HCT116 (cell line): ENCODE results near the gene ADCY10. TPM values are rescaled to one million over a fixed set of nuclear protein-coding genes. Genes with fewer than 3 reads are reported as not detected.

ENCODE experiments used
- ATAC-seq: fragments of 200-7000 bp; cut with Tn5 transposase; 2 replicates; pipeline ENCODE4 v1.9.1; 2020; ENCODE audit warnings: mild to moderate bottlenecking, moderate library complexity
- BruUV-seq: library from RNA; stranded (reverse); fragments of 400-500 nt; replicated peaks from 2 replicates; lab custom pipeline; 2021; lab: Mats Ljungman, UMichigan
- CTCF ChIA-PET: fragments of 300-600 bp; sonication (Branson Sonifier 250); formaldehyde crosslinking; loops from one replicate; lab custom pipeline; 2021; ENCODE audit warnings: antibody characterized with exemption; lab: Charles Lee
- POLR2A ChIA-PET: fragments of 300-600, 350-600 bp; sonication (Branson Sonifier 250); formaldehyde crosslinking; loops from one replicate; lab custom pipeline; 2021; ENCODE audit warnings: antibody characterized with exemption; lab: Charles Lee
- RAD21 ChIA-PET, 2 experiments: fragments of 300-600 bp; sonication (Branson Sonifier 250); formaldehyde crosslinking; loops; one replicate each; lab custom pipeline; 2023; ENCODE audit warnings: low total read pairs in 2 of 2; ENCODE audit not compliant: uncharacterized antibody in 2 of 2, unreplicated experiment in 2 of 2, low non-redundant PET in 1 of 2; lab: Charles Lee
- DNase-seq: peaks from one replicate; pipeline ENCODE4 v3.0.0-alpha.2; 2010; ENCODE audit warnings: low read depth, low spot score
- H2AFZ ChIP-seq: fragments of 200-600 bp; shearing (Covaris generic), sonication (generic); 2 replicates; pipeline ENCODE4 v1.6.1; 2017; ENCODE audit warnings: low read depth, mixed run types, mixed read lengths, antibody characterized with exemption, low read length; ENCODE audit not compliant: poor library complexity, severe bottlenecking
- H3K27ac ChIP-seq: 2 replicates; pipeline ENCODE4 v1.5.1; 2012; ENCODE audit warnings: low read depth, low read length
- H3K27me3 ChIP-seq: fragments of 200-600 bp; sonication (generic); 2 replicates; pipeline ENCODE4 v1.6.1; 2016; ENCODE audit warnings: mixed run types, low read length, mixed read lengths; ENCODE audit not compliant: insufficient read depth
- H3K36me3 ChIP-seq, 2 experiments: fragments of 200-500 bp in 1 of 2; fragments of 200-600 bp in 1 of 2; sonication (Bioruptor generic) in 1 of 2; sonication (generic) in 1 of 2; 2 replicates each; pipeline versions ENCODE4 v1.5.1 to v1.6.1; 2014 to 2016; ENCODE audit warnings: low read length in 2 of 2, inconsistent platforms in 1 of 2, mixed read lengths in 1 of 2, mixed run types in 1 of 2; ENCODE audit not compliant: insufficient read depth in 2 of 2, control insufficient read depth in 1 of 2
- H3K4me1 ChIP-seq, 2 experiments: fragments of 200-600 bp in 1 of 2; sonication (generic) in 1 of 2; 2 replicates each; pipeline versions ENCODE4 v1.5.1 to v1.6.1; 2012 to 2017; ENCODE audit warnings: low read length in 2 of 2, inconsistent platforms in 1 of 2, mild to moderate bottlenecking in 1 of 2, mixed read lengths in 1 of 2, mixed run types in 1 of 2, moderate library complexity in 1 of 2; ENCODE audit not compliant: insufficient read depth in 2 of 2, control insufficient read depth in 1 of 2
- H3K4me2 ChIP-seq: fragments of 200-600 bp; sonication (generic); 2 replicates; pipeline ENCODE4 v1.6.1; 2017; ENCODE audit warnings: mixed run types, low read length, mixed read lengths
- H3K4me3 ChIP-seq, 2 experiments: fragments of 200-600 bp in 1 of 2; sonication (generic) in 1 of 2; replicated peaks in 1 of 2; 2 replicates each; pipeline ENCODE4 v1.5.1; 2011 to 2016; ENCODE audit warnings: low read length in 2 of 2, control low read depth in 1 of 2, low read depth in 1 of 2, mild to moderate bottlenecking in 1 of 2, mixed read lengths in 1 of 2, mixed run types in 1 of 2
- H3K79me2 ChIP-seq: fragments of 200-600 bp; sonication (generic); 2 replicates; pipeline ENCODE4 v1.6.1; 2017; ENCODE audit warnings: mild to moderate bottlenecking, mixed run types, low read length, moderate library complexity, mixed read lengths; ENCODE audit not compliant: insufficient read depth
- H3K9ac ChIP-seq: fragments of 200-600 bp; sonication (generic); 2 replicates; pipeline ENCODE4 v1.6.1; 2016; ENCODE audit warnings: low read length, mixed read lengths
- H3K9me2 ChIP-seq: fragments of 200-600 bp; sonication (generic), shearing (Covaris generic); 2 replicates; pipeline ENCODE4 v1.6.1; 2017; ENCODE audit warnings: mixed run types, mild to moderate bottlenecking, moderate library complexity; ENCODE audit not compliant: insufficient read depth
- H3K9me3 ChIP-seq, 2 experiments: fragments of 200-500 bp in 1 of 2; fragments of 200-600 bp in 1 of 2; sonication (Bioruptor generic) in 1 of 2; sonication (generic) in 1 of 2; 2 replicates each; pipeline ENCODE4 v1.6.1; 2014 to 2017; ENCODE audit warnings: low read length in 2 of 2, mixed read lengths in 2 of 2, inconsistent platforms in 1 of 2, low read depth in 1 of 2, mild to moderate bottlenecking in 1 of 2, mixed run types in 1 of 2, moderate library complexity in 1 of 2; ENCODE audit not compliant: control insufficient read depth in 1 of 2, insufficient read depth in 1 of 2
- H4K20me1 ChIP-seq: fragments of 200-600 bp; sonication (generic), shearing (Covaris generic); 2 replicates; pipeline ENCODE4 v1.6.1; 2017; ENCODE audit warnings: mixed run types, mild to moderate bottlenecking, moderate library complexity; ENCODE audit not compliant: insufficient read depth
- CBX3 ChIP-seq: IDR thresholded peaks from 2 replicates; pipeline ENCODE4 v1.6.1; 2012; ENCODE audit warnings: low read depth
- EGR1 ChIP-seq: IDR thresholded peaks from 2 replicates; pipeline ENCODE4 v1.6.1; 2012; ENCODE audit warnings: low read depth
- ELF1 ChIP-seq: IDR thresholded peaks from 2 replicates; pipeline ENCODE4 v1.6.1; 2012; ENCODE audit warnings: low read depth, borderline replicate concordance
- EZH2 ChIP-seq: fragments of 200-600 bp; sonication (generic); IDR thresholded peaks from 2 replicates; pipeline ENCODE4 v1.6.1; 2017; ENCODE audit warnings: antibody characterized with exemption, mixed run types
- EZH2phosphoT487 ChIP-seq: fragments of 200-600 bp; IDR thresholded peaks from 2 replicates; pipeline ENCODE4 v1.6.1; 2018; ENCODE audit warnings: antibody characterized with exemption, borderline replicate concordance
- FOSL1 ChIP-seq: IDR thresholded peaks from 2 replicates; pipeline ENCODE4 v1.6.1; 2012; ENCODE audit warnings: low read depth
- JUND ChIP-seq: IDR thresholded peaks from 2 replicates; pipeline ENCODE4 v1.6.1; 2012
- POLR2A ChIP-seq: IDR thresholded peaks from 2 replicates; pipeline ENCODE4 v1.7.0; 2011; ENCODE audit warnings: borderline replicate concordance; ENCODE audit not compliant: insufficient read depth, insufficient read length; ENCODE audit errors: extremely low read depth
- POLR2AphosphoS5 ChIP-seq: IDR thresholded peaks from 2 replicates; pipeline ENCODE4 v1.6.1; 2011; ENCODE audit warnings: mild to moderate bottlenecking, low read depth, low read length, moderate library complexity
- RAD21 ChIP-seq: IDR thresholded peaks from 2 replicates; pipeline ENCODE4 v1.6.1; 2012; ENCODE audit warnings: low read depth, mild to moderate bottlenecking
- REST ChIP-seq: IDR thresholded peaks from 2 replicates; pipeline ENCODE4 v1.6.1; 2012; ENCODE audit warnings: low read depth
- SIN3A ChIP-seq: IDR thresholded peaks from 2 replicates; pipeline ENCODE4 v1.6.1; 2012; ENCODE audit warnings: low read depth
- SP1 ChIP-seq: IDR thresholded peaks from 2 replicates; pipeline ENCODE4 v1.6.1; 2012; ENCODE audit warnings: low read depth
- SRF ChIP-seq: IDR thresholded peaks from 2 replicates; pipeline ENCODE4 v1.6.1; 2012; ENCODE audit warnings: low read depth
- TCF7L2 ChIP-seq: IDR thresholded peaks from 2 replicates; pipeline ENCODE4 v1.7.0; 2011; ENCODE audit warnings: borderline replicate concordance, inconsistent platforms; ENCODE audit not compliant: insufficient read depth, insufficient read length; ENCODE audit errors: extremely low read depth
- ZFX ChIP-seq: fragments of 450-650 bp; IDR thresholded peaks from 2 replicates; pipeline ENCODE4 v1.6.1; 2017
- ZNF274 ChIP-seq: fragments of 200-500 bp; sonication (Bioruptor generic); IDR thresholded peaks from 2 replicates; pipeline ENCODE4 v1.6.1; 2014; ENCODE audit warnings: mild to moderate bottlenecking, low read depth, low read length, inconsistent platforms
- intact Hi-C: fragments of 100-400 bp; cut with micrococcal nuclease; formaldehyde crosslinking; loops from 2 replicates; pipeline ENCODE4 v1.10.0; 2022
- total RNA-seq: library from RNA; stranded (reverse); gene quantifications from one replicate; pipeline ENCODE4 v1.2.1, GENCODE V29; 2021; ENCODE audit not compliant: unreplicated experiment
- TF ChIP-seq, protein P1 (sequence below): IDR thresholded peaks from 2 replicates; pipeline ENCODE4 v1.6.1; 2012
- TF ChIP-seq, protein P2 (sequence below): IDR thresholded peaks from 2 replicates; pipeline ENCODE4 v1.6.1; 2012
- TF ChIP-seq, protein P3 (sequence below): IDR thresholded peaks from 2 replicates; pipeline ENCODE4 v1.6.1; 2011; ENCODE audit warnings: mild to moderate bottlenecking, low read length, moderate library complexity; ENCODE audit not compliant: insufficient replicate concordance; ENCODE audit errors: extremely low read depth

The ADCY10 gene
- total RNA-seq, 1 experiment from 2014 or later = 0.30 TPM

DNA sequence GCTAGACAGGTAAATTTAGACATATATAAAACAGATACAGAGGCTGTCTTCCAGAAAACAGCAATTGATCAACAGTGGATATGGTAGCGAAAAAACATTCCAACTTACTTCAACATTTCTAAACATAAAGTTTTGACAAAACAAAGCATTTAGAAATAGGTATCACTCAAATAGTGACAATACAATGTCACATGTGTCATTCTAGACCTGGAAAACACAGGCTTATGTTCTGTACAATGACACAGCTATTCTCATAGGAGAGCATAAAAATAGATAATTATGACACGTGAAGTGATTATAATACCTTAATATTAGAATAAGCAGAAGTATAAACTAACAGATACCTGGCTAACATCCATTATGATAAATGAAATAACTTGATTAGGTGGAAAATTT, 14.5 kb upstream of the ADCY10 start:
- intact Hi-C loops = no loop called here
- H3K36me3 ChIP-seq = no peaks in the 10 kb centered on the region
- no peak overlapping the region for H3K4me2 ChIP-seq
- DNase-seq (no peak), ATAC-seq (no peak)
- ChIA-PET POLR2A (no interaction called here), RAD21 (interaction anchor here in 1 of 2 experiments (0.7 kb wide), 1 partner anchor 115 kb away, joined by 3 read pairs; no protein-coding TSS in a partner anchor), CTCF (no interaction called here)
- TF ChIP-seq SIN3A (no peak), SRF (no peak), ZFX (no peak), RAD21 (no peak), EGR1 (no peak), ZNF274 (no peak), EZH2phosphoT487 (no peak), JUND (no peak), TCF7L2 (no peak), ELF1 (no peak), POLR2A (no peak), REST (no peak), SP1 (no peak), CBX3 (no peak), POLR2AphosphoS5 (no peak), EZH2 (no peak), FOSL1 (no peak)
- TF ChIP-seq, protein P1, sequence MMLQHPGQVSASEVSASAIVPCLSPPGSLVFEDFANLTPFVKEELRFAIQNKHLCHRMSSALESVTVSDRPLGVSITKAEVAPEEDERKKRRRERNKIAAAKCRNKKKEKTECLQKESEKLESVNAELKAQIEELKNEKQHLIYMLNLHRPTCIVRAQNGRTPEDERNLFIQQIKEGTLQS = no peak
- TF ChIP-seq, protein P2, sequence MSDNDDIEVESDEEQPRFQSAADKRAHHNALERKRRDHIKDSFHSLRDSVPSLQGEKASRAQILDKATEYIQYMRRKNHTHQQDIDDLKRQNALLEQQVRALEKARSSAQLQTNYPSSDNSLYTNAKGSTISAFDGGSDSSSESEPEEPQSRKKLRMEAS = no peak
- TF ChIP-seq, protein P3, sequence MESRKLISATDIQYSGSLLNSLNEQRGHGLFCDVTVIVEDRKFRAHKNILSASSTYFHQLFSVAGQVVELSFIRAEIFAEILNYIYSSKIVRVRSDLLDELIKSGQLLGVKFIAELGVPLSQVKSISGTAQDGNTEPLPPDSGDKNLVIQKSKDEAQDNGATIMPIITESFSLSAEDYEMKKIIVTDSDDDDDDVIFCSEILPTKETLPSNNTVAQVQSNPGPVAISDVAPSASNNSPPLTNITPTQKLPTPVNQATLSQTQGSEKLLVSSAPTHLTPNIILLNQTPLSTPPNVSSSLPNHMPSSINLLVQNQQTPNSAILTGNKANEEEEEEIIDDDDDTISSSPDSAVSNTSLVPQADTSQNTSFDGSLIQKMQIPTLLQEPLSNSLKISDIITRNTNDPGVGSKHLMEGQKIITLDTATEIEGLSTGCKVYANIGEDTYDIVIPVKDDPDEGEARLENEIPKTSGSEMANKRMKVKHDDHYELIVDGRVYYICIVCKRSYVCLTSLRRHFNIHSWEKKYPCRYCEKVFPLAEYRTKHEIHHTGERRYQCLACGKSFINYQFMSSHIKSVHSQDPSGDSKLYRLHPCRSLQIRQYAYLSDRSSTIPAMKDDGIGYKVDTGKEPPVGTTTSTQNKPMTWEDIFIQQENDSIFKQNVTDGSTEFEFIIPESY = no peak
- H3K27me3 ChIP-seq = no peaks in the 10 kb centered on the region
- BruUV-seq = no TSS peak
- H3K9me3 ChIP-seq = no peaks in the 10 kb centered on the region
- no peaks in the 10 kb centered on the region for H3K4me1 ChIP-seq
- no peak overlapping the region for H3K9ac ChIP-seq
- no peaks in the 10 kb centered on the region for H3K9me2 ChIP-seq
- no peak overlapping the region for H3K27ac ChIP-seq
- H4K20me1 ChIP-seq = no peaks in the 10 kb centered on the region
- H3K4me3 ChIP-seq = no peak overlapping the region
- peaks cover 7% of the 10 kb centered on the region; the same call in 1 of the 2 replicates for H3K79me2 ChIP-seq
- no peak overlapping the region for H2AFZ ChIP-seq
